Breast epithelium (tissue), 3 donors: ENCODE results near the gene NSD2.

Experiments used
- POLR2A ChIP-seq: fragments of 450-650 bp; IDR thresholded peaks from one replicate; pipeline ENCODE4 v1.6.1; 2016; ENCODE audit warnings: antibody characterized with exemption, mild to moderate bottlenecking, moderate library complexity
- POLR2AphosphoS5 ChIP-seq, 3 donors: sonication (generic); formaldehyde crosslinking; IDR thresholded peaks; one replicate each; pipeline ENCODE4 v1.6.1; 2017; ENCODE audit warnings: antibody characterized with exemption in 3 of 3
- TF ChIP-seq, protein P1 (sequence below), 3 donors: fragments of 450-650 bp; IDR thresholded peaks; one replicate each; pipeline ENCODE4 v1.5.1; 2016 to 2017; ENCODE audit warnings: antibody characterized with exemption in 3 of 3, mild to moderate bottlenecking in 3 of 3, moderate library complexity in 3 of 3

DNA sequence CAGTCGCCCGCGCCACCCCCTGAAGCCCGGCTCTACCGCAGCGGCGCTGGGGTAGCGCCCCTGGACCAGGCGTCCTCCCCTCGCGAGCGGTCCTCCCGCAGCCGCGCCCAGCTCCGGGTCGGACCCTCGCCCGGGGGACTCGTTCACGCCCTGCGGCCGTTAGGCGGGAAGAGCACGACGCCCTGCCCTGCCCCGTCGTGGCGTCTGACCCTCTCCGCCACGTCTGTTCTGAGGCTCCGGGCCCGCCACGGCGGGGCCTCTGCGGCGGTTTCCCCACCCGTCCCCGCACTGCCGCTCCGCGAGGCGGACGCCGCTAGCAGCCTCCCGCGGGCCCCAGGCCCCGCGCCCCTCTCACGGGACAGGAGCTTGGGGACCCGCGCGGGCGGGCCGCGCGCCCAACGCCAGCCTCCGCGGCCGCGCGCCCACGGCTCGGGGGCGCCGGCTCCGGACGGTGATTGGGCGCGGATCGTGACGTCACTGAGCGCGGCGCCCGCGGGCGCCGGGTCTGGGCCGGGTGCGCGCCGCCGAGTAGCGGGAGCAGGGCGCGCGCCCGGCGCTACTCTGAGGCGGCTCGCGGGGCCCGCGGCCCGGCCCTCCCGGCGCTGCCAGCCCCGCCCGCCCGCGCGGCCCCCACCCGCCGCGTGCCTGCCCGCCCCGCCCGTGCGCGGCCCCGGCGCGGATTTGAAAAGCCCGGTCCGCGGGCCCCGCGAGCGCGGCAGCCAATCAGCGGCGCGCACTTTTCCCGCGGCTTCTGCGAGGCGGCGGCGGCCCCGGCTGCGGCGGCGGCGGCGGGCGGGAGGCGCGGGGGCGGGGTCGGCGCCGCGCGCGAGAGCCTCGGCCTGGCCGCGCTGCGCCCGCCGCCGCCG, at the start of gene NSD2:
- TF ChIP-seq, protein P1, sequence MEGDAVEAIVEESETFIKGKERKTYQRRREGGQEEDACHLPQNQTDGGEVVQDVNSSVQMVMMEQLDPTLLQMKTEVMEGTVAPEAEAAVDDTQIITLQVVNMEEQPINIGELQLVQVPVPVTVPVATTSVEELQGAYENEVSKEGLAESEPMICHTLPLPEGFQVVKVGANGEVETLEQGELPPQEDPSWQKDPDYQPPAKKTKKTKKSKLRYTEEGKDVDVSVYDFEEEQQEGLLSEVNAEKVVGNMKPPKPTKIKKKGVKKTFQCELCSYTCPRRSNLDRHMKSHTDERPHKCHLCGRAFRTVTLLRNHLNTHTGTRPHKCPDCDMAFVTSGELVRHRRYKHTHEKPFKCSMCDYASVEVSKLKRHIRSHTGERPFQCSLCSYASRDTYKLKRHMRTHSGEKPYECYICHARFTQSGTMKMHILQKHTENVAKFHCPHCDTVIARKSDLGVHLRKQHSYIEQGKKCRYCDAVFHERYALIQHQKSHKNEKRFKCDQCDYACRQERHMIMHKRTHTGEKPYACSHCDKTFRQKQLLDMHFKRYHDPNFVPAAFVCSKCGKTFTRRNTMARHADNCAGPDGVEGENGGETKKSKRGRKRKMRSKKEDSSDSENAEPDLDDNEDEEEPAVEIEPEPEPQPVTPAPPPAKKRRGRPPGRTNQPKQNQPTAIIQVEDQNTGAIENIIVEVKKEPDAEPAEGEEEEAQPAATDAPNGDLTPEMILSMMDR (IDR thresholded peaks at IDR 0.05) = peak in 1 of 3 donors; percentile 11
- TF ChIP-seq POLR2AphosphoS5 (IDR thresholded peaks at IDR 0.05) (peak; percentile 51 to 76 (median 72)), POLR2A (no peak)
